Loucy (cell line): ENCODE data around the gene DZIP1L.

ENCODE experiments used
- H2AFZ ChIP-seq: fragments of 200-600 bp; sonication (generic); 2 replicates; pipeline ENCODE4 v1.6.0; 2016; ENCODE audit warnings: antibody characterized with exemption, mild to moderate bottlenecking, low read length, moderate library complexity
- H3F3A ChIP-seq: fragments of 200-600 bp; 2 replicates; pipeline ENCODE4 v1.6.0; 2016; ENCODE audit warnings: antibody characterized with exemption, low read depth, mild to moderate bottlenecking
- H3K27me3 ChIP-seq: fragments of 200-600 bp; sonication (generic); 2 replicates; pipeline ENCODE4 v1.6.1; 2014; ENCODE audit warnings: low read length, mild to moderate bottlenecking; ENCODE audit not compliant: insufficient read depth, poor library complexity, severe bottlenecking
- H3K36me3 ChIP-seq: fragments of 200-600 bp; sonication (generic); 2 replicates; pipeline ENCODE4 v1.6.1; 2016; ENCODE audit warnings: low read length; ENCODE audit not compliant: insufficient read depth
- H3K4me1 ChIP-seq: fragments of 200-600 bp; sonication (generic); 2 replicates; pipeline ENCODE4 v1.5.1; 2014; ENCODE audit warnings: low read length, mild to moderate bottlenecking; ENCODE audit not compliant: insufficient read depth, poor library complexity, severe bottlenecking
- H3K4me2 ChIP-seq: fragments of 200-600 bp; sonication (generic); 2 replicates; pipeline ENCODE4 v1.6.0; 2014; ENCODE audit warnings: antibody characterized with exemption, low read length, low read depth, mild to moderate bottlenecking; ENCODE audit not compliant: poor library complexity, severe bottlenecking
- H3K4me3 ChIP-seq: fragments of 200-600 bp; sonication (generic); 2 replicates; pipeline ENCODE4 v1.5.1; 2014; ENCODE audit warnings: low read length, mild to moderate bottlenecking, mixed read lengths; ENCODE audit not compliant: poor library complexity, severe bottlenecking
- H3K79me2 ChIP-seq: fragments of 200-600 bp; sonication (generic); 2 replicates; pipeline ENCODE4 v1.6.1; 2014; ENCODE audit warnings: low read length; ENCODE audit not compliant: insufficient read depth
- H3K9ac ChIP-seq: fragments of 200-600 bp; sonication (generic); 2 replicates; pipeline ENCODE4 v1.6.0; 2014; ENCODE audit warnings: mild to moderate bottlenecking, low read depth, low read length, moderate library complexity; ENCODE audit not compliant: poor library complexity, severe bottlenecking
- H3K9me2 ChIP-seq: fragments of 200-600 bp; sonication (generic); replicated peaks from 2 replicates; pipeline ENCODE4 v1.6.1; 2016; ENCODE audit warnings: low read depth, low read length, mixed read lengths
- H3K9me3 ChIP-seq: fragments of 200-600 bp; sonication (generic); 2 replicates; pipeline ENCODE4 v1.6.1; 2014; ENCODE audit warnings: mild to moderate bottlenecking, antibody characterized with exemption, low read length, low read depth; ENCODE audit not compliant: insufficient read depth
- H4K20me1 ChIP-seq: fragments of 200-600 bp; sonication (generic); 2 replicates; pipeline ENCODE4 v1.6.0; 2014; ENCODE audit warnings: antibody characterized with exemption, low read length, mild to moderate bottlenecking; ENCODE audit not compliant: insufficient read depth, poor library complexity, severe bottlenecking
- EZH2phosphoT487 ChIP-seq: fragments of 200-600 bp; IDR thresholded peaks from 2 replicates; pipeline ENCODE4 v1.6.1; 2018; ENCODE audit warnings: antibody characterized with exemption, mild to moderate bottlenecking, moderate library complexity, borderline replicate concordance
- TF ChIP-seq, protein P1 (sequence below): fragments of 200-600 bp; sonication (generic); conservative IDR thresholded peaks from 2 replicates; pipeline ENCODE4 v1.5.1; 2014; ENCODE audit warnings: mild to moderate bottlenecking, antibody characterized with exemption, low read length

Gene DZIP1L

GRCh38 chr3:138079901-138080300, 35.5 kb downstream of the DZIP1L start:
- Histone ChIP-seq H4K20me1 (no peaks in the 10 kb centered on the region), H3K4me3 (no peak overlapping the region), H3K9ac (no peak overlapping the region), H3K9me3 (no peaks in the 10 kb centered on the region), H3F3A (peaks cover 5% of the 10 kb centered on the region; the same call in 1 of the 2 replicates), H2AFZ (no peak overlapping the region), H3K4me1 (peaks cover 27% of the 10 kb centered on the region), H3K79me2 (no peaks in the 10 kb centered on the region), H3K27me3 (no peaks in the 10 kb centered on the region), H3K9me2 (no peaks in the 10 kb centered on the region), H3K4me2 (no peak overlapping the region), H3K36me3 (no peaks in the 10 kb centered on the region; the same call in 1 of the 2 replicates)
- TF ChIP-seq EZH2phosphoT487 = no peak

GRCh38 chr3:138078901-138079344, 36.5 kb downstream of the DZIP1L start:
- Histone ChIP-seq H3K79me2 (no peaks in the 10 kb centered on the region), H3F3A (peaks cover 5% of the 10 kb centered on the region; the same call in 1 of the 2 replicates), H3K27me3 (no peaks in the 10 kb centered on the region), H3K9me2 (no peaks in the 10 kb centered on the region), H4K20me1 (no peaks in the 10 kb centered on the region), H3K9me3 (no peaks in the 10 kb centered on the region), H3K4me1 (peaks cover 23% of the 10 kb centered on the region), H3K9ac (no peak overlapping the region), H3K4me3 (no peak overlapping the region), H3K36me3 (no peaks in the 10 kb centered on the region; the same call in 1 of the 2 replicates), H2AFZ (no peak overlapping the region), H3K4me2 (no peak overlapping the region)
- TF ChIP-seq, protein P1, sequence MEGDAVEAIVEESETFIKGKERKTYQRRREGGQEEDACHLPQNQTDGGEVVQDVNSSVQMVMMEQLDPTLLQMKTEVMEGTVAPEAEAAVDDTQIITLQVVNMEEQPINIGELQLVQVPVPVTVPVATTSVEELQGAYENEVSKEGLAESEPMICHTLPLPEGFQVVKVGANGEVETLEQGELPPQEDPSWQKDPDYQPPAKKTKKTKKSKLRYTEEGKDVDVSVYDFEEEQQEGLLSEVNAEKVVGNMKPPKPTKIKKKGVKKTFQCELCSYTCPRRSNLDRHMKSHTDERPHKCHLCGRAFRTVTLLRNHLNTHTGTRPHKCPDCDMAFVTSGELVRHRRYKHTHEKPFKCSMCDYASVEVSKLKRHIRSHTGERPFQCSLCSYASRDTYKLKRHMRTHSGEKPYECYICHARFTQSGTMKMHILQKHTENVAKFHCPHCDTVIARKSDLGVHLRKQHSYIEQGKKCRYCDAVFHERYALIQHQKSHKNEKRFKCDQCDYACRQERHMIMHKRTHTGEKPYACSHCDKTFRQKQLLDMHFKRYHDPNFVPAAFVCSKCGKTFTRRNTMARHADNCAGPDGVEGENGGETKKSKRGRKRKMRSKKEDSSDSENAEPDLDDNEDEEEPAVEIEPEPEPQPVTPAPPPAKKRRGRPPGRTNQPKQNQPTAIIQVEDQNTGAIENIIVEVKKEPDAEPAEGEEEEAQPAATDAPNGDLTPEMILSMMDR = no peak
- TF ChIP-seq EZH2phosphoT487 = no peak

GRCh38 chr3:138078096-138078495, 37.3 kb downstream of the DZIP1L start:
- Histone ChIP-seq H3K36me3 (no peaks in the 10 kb centered on the region; the same call in 1 of the 2 replicates), H3K4me2 (no peak overlapping the region)

GRCh38 chr3:138072796-138073195, 42.6 kb downstream of the DZIP1L start:
- TF ChIP-seq EZH2phosphoT487 = no peak
- TF ChIP-seq, protein P1 = no peak
- H3K9ac ChIP-seq = no peak overlapping the region
- no peaks in the 10 kb centered on the region for H3K9me3 ChIP-seq
- no peaks in the 10 kb centered on the region; the same call in 1 of the 2 replicates for H3K36me3 ChIP-seq
- H3K4me2 ChIP-seq = no peak overlapping the region
- H3K4me1 ChIP-seq = no peaks in the 10 kb centered on the region
- H3F3A ChIP-seq = no peaks in the 10 kb centered on the region
- H2AFZ ChIP-seq = no peak overlapping the region
- no peaks in the 10 kb centered on the region for H3K79me2 ChIP-seq
- no peaks in the 10 kb centered on the region for H3K27me3 ChIP-seq
- no peaks in the 10 kb centered on the region for H4K20me1 ChIP-seq
- no peak overlapping the region for H3K4me3 ChIP-seq
- H3K9me2 ChIP-seq = no peaks in the 10 kb centered on the region

More at GRCh38 chr3:138078096-138078495, 37.3 kb downstream of the DZIP1L start:
- Histone ChIP-seq H3K4me1 (peaks cover 15% of the 10 kb centered on the region), H3K27me3 (no peaks in the 10 kb centered on the region), H2AFZ (no peak overlapping the region), H3K4me3 (no peak overlapping the region), H3K9me2 (no peaks in the 10 kb centered on the region), H3K9ac (no peak overlapping the region), H3F3A (peaks cover 5% of the 10 kb centered on the region; the same call in 1 of the 2 replicates), H3K9me3 (no peaks in the 10 kb centered on the region), H3K79me2 (no peaks in the 10 kb centered on the region), H4K20me1 (no peaks in the 10 kb centered on the region)
- no peak for TF ChIP-seq EZH2phosphoT487
